Effector memory CD8-positive, alpha-beta T cell (primary cell): Measurements from ENCODE around the gene PTGR3.
A peak's percentile ranks its signal among the peaks of the same experiment; 100 is the strongest.
"Not testable (repeated sequence)": the region's sequence is repeated elsewhere in the genome, so short reads cannot be mapped to it uniquely, and the experiment has no call there.

Experiments used
- ATAC-seq: fragments of 150-1000 bp; cut with Tn5 transposase; replicated peaks from 2 replicates; pipeline ENCODE4 v1.10.0; 2021; ENCODE audit warnings: mild to moderate bottlenecking, moderate library complexity
- DNase-seq, 3 experiments: peaks; one replicate each; pipeline ENCODE4 v3.0.0; 2021
- H3K27ac Mint-ChIP-seq, 2 donors: one replicate each; pipeline ENCODE4 v1.8.0; 2022; ENCODE audit warnings: mild to moderate bottlenecking in 2 of 2, mixed read lengths in 2 of 2, moderate library complexity in 2 of 2
- H3K27me3 Mint-ChIP-seq, 2 donors: one replicate each; pipeline ENCODE4 v1.8.0; 2022; ENCODE audit warnings: mixed read lengths in 2 of 2
- H3K36me3 Mint-ChIP-seq: one replicate; pipeline ENCODE4 v1.8.0; 2022; ENCODE audit warnings: mild to moderate bottlenecking, moderate library complexity, mixed read lengths; ENCODE audit not compliant: insufficient read depth
- H3K4me1 Mint-ChIP-seq, 2 donors: one replicate each; pipeline ENCODE4 v1.8.0; 2022; ENCODE audit warnings: low read depth in 2 of 2, mixed read lengths in 2 of 2
- H3K4me3 Mint-ChIP-seq, 2 donors: one replicate each; pipeline ENCODE4 v1.8.0; 2022; ENCODE audit warnings: mild to moderate bottlenecking in 2 of 2, mixed read lengths in 2 of 2, moderate library complexity in 2 of 2
- H3K9me3 Mint-ChIP-seq, 2 donors: one replicate each; pipeline ENCODE4 v1.8.0; 2022; ENCODE audit warnings: mixed read lengths in 2 of 2

The PTGR3 gene

GRCh38 chr18:75201282-75202270 is 7.4 kb downstream of the PTGR3 start:
- Mint-ChIP-seq H3K36me3 (peaks cover 17% of the 10 kb centered on the region), H3K27me3 (no peaks in the 10 kb centered on the region), H3K27ac (peak overlapping the region in 1 of 2 donors; percentile 26), H3K4me3 (no peak overlapping the region), H3K4me1 (peaks cover 24 to 42% of the 10 kb centered on the region in 2 donors), H3K9me3 (no peaks in the 10 kb centered on the region)
- ATAC-seq (no peak), DNase-seq (no peak)

- H3K4me3 Mint-ChIP-seq: no peak overlapping the region
- H3K9me3 Mint-ChIP-seq: no peaks in the 10 kb centered on the region
- DNase-seq (no peak), ATAC-seq (no peak)
- H3K4me1 Mint-ChIP-seq: peaks cover 18 to 34% of the 10 kb centered on the region in 2 donors
- no peaks in the 10 kb centered on the region for H3K27me3 Mint-ChIP-seq
- peaks cover 17% of the 10 kb centered on the region for H3K36me3 Mint-ChIP-seq
- H3K27ac Mint-ChIP-seq: peak overlapping the region in 1 of 2 donors; percentile 11
Observed at GRCh38 chr18:75200605-75201280, 8.2 kb downstream of the PTGR3 start.

GRCh38 chr18:75200071-75200470 is 8.9 kb downstream of the PTGR3 start:
- Mint-ChIP-seq H3K9me3 (no peaks in the 10 kb centered on the region), H3K27me3 (no peaks in the 10 kb centered on the region), H3K4me1 (peaks cover 13 to 28% of the 10 kb centered on the region in 2 donors), H3K27ac (peak overlapping the region in 1 of 2 donors; percentile 79), H3K36me3 (peaks cover 15% of the 10 kb centered on the region), H3K4me3 (no peak overlapping the region)
- DNase-seq (no peak), ATAC-seq (no peak)

GRCh38 chr18:75199327-75199726 is 9.6 kb downstream of the PTGR3 start:
- DNase-seq: no peak
- Mint-ChIP-seq H3K4me1 (peaks cover 11 to 25% of the 10 kb centered on the region in 2 donors), H3K4me3 (no peak overlapping the region), H3K9me3 (no peaks in the 10 kb centered on the region), H3K27me3 (no peaks in the 10 kb centered on the region), H3K36me3 (peaks cover 11% of the 10 kb centered on the region), H3K27ac (peak overlapping the region in 1 of 2 donors; percentile 79)
- ATAC-seq: no peak

- ATAC-seq: no peak
- peaks cover 11 to 20% of the 10 kb centered on the region in 2 donors for H3K4me1 Mint-ChIP-seq
- no peaks in the 10 kb centered on the region for H3K27me3 Mint-ChIP-seq
- no peak overlapping the region for H3K4me3 Mint-ChIP-seq
- no peak for DNase-seq
- no peaks in the 10 kb centered on the region for H3K9me3 Mint-ChIP-seq
- peaks cover 11% of the 10 kb centered on the region for H3K36me3 Mint-ChIP-seq
- peak overlapping the region in 1 of 2 donors; percentile 79 for H3K27ac Mint-ChIP-seq
Observed at GRCh38 chr18:75198036-75198435, 10.9 kb downstream of the PTGR3 start.

- H3K4me3 Mint-ChIP-seq: no peak overlapping the region
- H3K9me3 Mint-ChIP-seq: no peaks in the 10 kb centered on the region
- ATAC-seq (no peak), DNase-seq (no peak)
- H3K36me3 Mint-ChIP-seq: peaks cover 3% of the 10 kb centered on the region
- H3K27me3 Mint-ChIP-seq: no peaks in the 10 kb centered on the region
- peaks cover 3 to 5% of the 10 kb centered on the region in 2 donors for H3K4me1 Mint-ChIP-seq
- H3K27ac Mint-ChIP-seq: no peak overlapping the region
Observed at GRCh38 chr18:75192899-75193298, 16.0 kb downstream of the PTGR3 start.

- Mint-ChIP-seq H3K27ac (no peak overlapping the region), H3K4me1 (peaks cover 4 to 11% of the 10 kb centered on the region in 2 donors), H3K36me3 (peaks cover 3% of the 10 kb centered on the region), H3K27me3 (peaks cover 0 to 12% of the 10 kb centered on the region in 2 donors), H3K4me3 (no peak overlapping the region), H3K9me3 (no peaks in the 10 kb centered on the region)
- ATAC-seq (no peak), DNase-seq (no peak)
Observed at GRCh38 chr18:75189696-75190095, 19.2 kb downstream of the PTGR3 start.

GRCh38 chr18:75187702-75188101 is 21.2 kb downstream of the PTGR3 start:
- not testable (repeated sequence) for H3K36me3 Mint-ChIP-seq, H3K9me3 Mint-ChIP-seq, DNase-seq, H3K4me3 Mint-ChIP-seq, H3K27ac Mint-ChIP-seq, ATAC-seq
- peaks cover 0 to 23% of the 10 kb centered on the region in 2 donors for H3K27me3 Mint-ChIP-seq
- H3K4me1 Mint-ChIP-seq: peaks cover 5 to 12% of the 10 kb centered on the region in 2 donors

GRCh38 chr18:75185460-75185859 is 23.5 kb downstream of the PTGR3 start:
- H3K4me3 Mint-ChIP-seq: no peak overlapping the region
- H3K36me3 Mint-ChIP-seq: no peaks in the 10 kb centered on the region
- no peak overlapping the region for H3K27ac Mint-ChIP-seq
- H3K27me3 Mint-ChIP-seq: peaks cover 0 to 23% of the 10 kb centered on the region in 2 donors
- no peak for DNase-seq
- H3K9me3 Mint-ChIP-seq: no peaks in the 10 kb centered on the region
- no peak for ATAC-seq
- peaks cover 3 to 9% of the 10 kb centered on the region in 2 donors for H3K4me1 Mint-ChIP-seq

GRCh38 chr18:75183973-75184493 is 24.9 kb downstream of the PTGR3 start:
- no peak for DNase-seq
- H3K4me1 Mint-ChIP-seq: peaks cover 3 to 9% of the 10 kb centered on the region in 2 donors
- H3K9me3 Mint-ChIP-seq: no peaks in the 10 kb centered on the region
- no peak overlapping the region for H3K27ac Mint-ChIP-seq
- ATAC-seq: no peak
- no peaks in the 10 kb centered on the region for H3K36me3 Mint-ChIP-seq
- H3K4me3 Mint-ChIP-seq: no peak overlapping the region
- H3K27me3 Mint-ChIP-seq: peaks cover 0 to 23% of the 10 kb centered on the region in 2 donors

GRCh38 chr18:75183524-75183923 is 25.4 kb downstream of the PTGR3 start:
- peaks cover 0 to 23% of the 10 kb centered on the region in 2 donors for H3K27me3 Mint-ChIP-seq

GRCh38 chr18:75179819-75180600 is 28.9 kb downstream of the PTGR3 start:
- no peak overlapping the region for H3K4me3 Mint-ChIP-seq
- peaks cover 3 to 4% of the 10 kb centered on the region in 2 donors for H3K4me1 Mint-ChIP-seq
- no peaks in the 10 kb centered on the region for H3K9me3 Mint-ChIP-seq
- H3K36me3 Mint-ChIP-seq: no peaks in the 10 kb centered on the region
- ATAC-seq (no peak), DNase-seq (no peak)
- H3K27me3 Mint-ChIP-seq: peaks cover 0 to 14% of the 10 kb centered on the region in 2 donors
- no peak overlapping the region for H3K27ac Mint-ChIP-seq

More at GRCh38 chr18:75183524-75183923, 25.4 kb downstream of the PTGR3 start:
- Mint-ChIP-seq H3K27ac (no peak overlapping the region), H3K4me3 (no peak overlapping the region), H3K36me3 (no peaks in the 10 kb centered on the region), H3K9me3 (no peaks in the 10 kb centered on the region), H3K4me1 (peaks cover 3 to 9% of the 10 kb centered on the region in 2 donors)
- DNase-seq (no peak), ATAC-seq (no peak)

- H3K4me3 Mint-ChIP-seq: no peak overlapping the region
- peaks cover 0 to 4% of the 10 kb centered on the region in 2 donors for H3K4me1 Mint-ChIP-seq
Observed at GRCh38 chr18:75178376-75178775, 30.6 kb downstream of the PTGR3 start.

More at GRCh38 chr18:75178376-75178775, 30.6 kb downstream of the PTGR3 start:
- no peak for ATAC-seq
- Mint-ChIP-seq H3K27me3 (peaks cover 0 to 4% of the 10 kb centered on the region in 2 donors), H3K36me3 (no peaks in the 10 kb centered on the region), H3K9me3 (no peaks in the 10 kb centered on the region), H3K27ac (no peak overlapping the region)
- no peak for DNase-seq
